GM18526 (cell line): Measurements from ENCODE around the gene SERINC3.

Experiments used
- POLR2A ChIP-seq: IDR thresholded peaks from 3 replicates; pipeline ENCODE4 v1.6.1; 2011; ENCODE audit not compliant: insufficient read length; ENCODE audit errors: extremely low read depth

The SERINC3 gene

GRCh38 chr20:44485078-44485829 is 36.6 kb downstream of the SERINC3 start:
- TF ChIP-seq POLR2A: no peak

GRCh38 chr20:44483112-44483511 is 38.8 kb downstream of the SERINC3 start:
- no peak for TF ChIP-seq POLR2A

- no peak for TF ChIP-seq POLR2A
These were observed 40.0 kb downstream of the SERINC3 start for GRCh38 chr20:44481719-44482416.

- no peak for TF ChIP-seq POLR2A
These were observed 41.8 kb downstream of the SERINC3 start for GRCh38 chr20:44480097-44480496.

GRCh38 chr20:44479643-44480042 is 42.2 kb downstream of the SERINC3 start:
- no peak for TF ChIP-seq POLR2A

- TF ChIP-seq POLR2A: no peak
These were observed 43.7 kb downstream of the SERINC3 start for GRCh38 chr20:44478206-44478605.

- TF ChIP-seq POLR2A: no peak
These were observed 44.7 kb downstream of the SERINC3 start for GRCh38 chr20:44477151-44477550.

GRCh38 chr20:44475694-44476560 is 45.9 kb downstream of the SERINC3 start, which contains the start of gene TTPAL:
Gene TTPAL, plus strand, starts transcription at chr20:44475874. Its CDS starts 4,126 bp downstream, at chr20:44480000.
- peak; percentile 98 for TF ChIP-seq POLR2A

GRCh38 chr20:44475372-44475693 is 46.5 kb downstream of the SERINC3 start:
- no peak for TF ChIP-seq POLR2A

- TF ChIP-seq POLR2A: no peak
These were observed 50.4 kb downstream of the SERINC3 start for GRCh38 chr20:44471481-44471882.

GRCh38 chr20:44470327-44470726 is 51.5 kb downstream of the SERINC3 start:
- TF ChIP-seq POLR2A: no peak

GRCh38 chr20:44468044-44468782 is 53.7 kb downstream of the SERINC3 start:
- no peak for TF ChIP-seq POLR2A

- TF ChIP-seq POLR2A: no peak
These were observed 54.5 kb downstream of the SERINC3 start for GRCh38 chr20:44467289-44467883.

- no peak for TF ChIP-seq POLR2A
These were observed 56.8 kb downstream of the SERINC3 start for GRCh38 chr20:44465001-44465560.
